ENCODE data around the gene TMEM259. TPM values are rescaled to one million over a fixed set of nuclear protein-coding genes. Genes with fewer than 3 reads are reported as not detected.

Gene TMEM259
- total and polyA plus RNA-seq, 2 donors from 2014 or later, result 129 to 180 TPM

DNA sequence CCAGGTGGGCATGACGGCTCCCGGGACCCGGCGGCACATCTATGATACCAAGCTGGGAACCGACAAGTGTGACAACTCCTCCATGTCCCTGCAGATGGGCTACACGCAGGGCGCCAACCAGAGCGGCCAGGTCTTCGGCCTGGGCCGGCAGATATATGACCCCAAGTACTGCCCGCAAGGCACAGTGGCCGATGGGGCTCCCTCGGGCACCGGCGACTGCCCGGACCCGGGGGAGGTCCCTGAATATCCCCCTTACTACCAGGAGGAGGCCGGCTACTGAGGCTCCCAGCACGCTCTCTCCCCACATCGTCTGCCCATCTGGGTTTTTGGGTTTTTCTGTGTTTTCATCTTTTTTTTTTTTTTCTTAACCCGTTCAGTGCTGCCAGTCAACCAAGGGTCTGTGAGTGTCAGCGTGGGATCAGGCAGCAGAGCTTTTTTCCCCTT, 16.7 kb upstream of the TMEM259 start:
- no peaks in the 10 kb centered on the region for H3K9me3 ChIP-seq (ENCODE audit: control insufficient read depth in 2 of 3, insufficient read depth in 1 of 3, low read length in 3 of 3)
- H3K4me1 ChIP-seq (ENCODE audit: control insufficient read depth in 2 of 3, insufficient read depth in 2 of 3, low read depth in 1 of 3, low read length in 3 of 3), result peaks cover 0 to 19% (median 9%) of the 10 kb centered on the region in 3 donors
- H3K4me3 ChIP-seq (ENCODE audit: low read length in 3 of 3), result no peak overlapping the region
- no peaks in the 10 kb centered on the region for H3K27me3 ChIP-seq (ENCODE audit: control insufficient read depth, insufficient read depth, low read length)
- FAIRE-seq (no peak), DNase-seq (peak in 1 of 5 donors; percentile 75)
- no peak overlapping the region for H3K9ac ChIP-seq (ENCODE audit: low read length in 3 of 3)
- peak overlapping the region in 1 of 2 donors; percentile 1 for H3K27ac ChIP-seq (ENCODE audit: low read depth in 2 of 2, low read length in 2 of 2)
- H3K36me3 ChIP-seq (ENCODE audit: control insufficient read depth in 2 of 3, insufficient read depth in 3 of 3, low read length in 3 of 3), result peaks cover 0 to 2% (median 0%) of the 10 kb centered on the region in 3 donors
- no peak for TF ChIP-seq CTCF (IDR thresholded peaks at IDR 0.05; ENCODE audit: borderline replicate concordance, extremely low read depth, insufficient read depth)
- intact Hi-C loops (cut with DNase I), result no loop called here

GRCh38 chr19:1035998-1036621, 15.2 kb upstream of the TMEM259 start:
- FAIRE-seq (no peak), DNase-seq (peak in 1 of 5 donors; percentile 80)
- no peaks in the 10 kb centered on the region for H3K27me3 ChIP-seq (ENCODE audit: control insufficient read depth, insufficient read depth, low read length)
- H3K9me3 ChIP-seq (ENCODE audit: control insufficient read depth in 2 of 3, insufficient read depth in 1 of 3, low read length in 3 of 3), result no peaks in the 10 kb centered on the region
- H3K4me3 ChIP-seq (ENCODE audit: low read length in 3 of 3), result no peak overlapping the region
- H3K36me3 ChIP-seq (ENCODE audit: control insufficient read depth in 2 of 3, insufficient read depth in 3 of 3, low read length in 3 of 3), result peaks cover 3 to 8% (median 4%) of the 10 kb centered on the region in 3 donors
- H3K9ac ChIP-seq (ENCODE audit: low read length in 3 of 3), result no peak overlapping the region
- no peak for TF ChIP-seq CTCF (IDR thresholded peaks at IDR 0.05; ENCODE audit: borderline replicate concordance, extremely low read depth, insufficient read depth)
- no peak overlapping the region for H3K27ac ChIP-seq (ENCODE audit: low read depth in 2 of 2, low read length in 2 of 2)
- intact Hi-C loops (cut with DNase I), result no loop called here
- H3K4me1 ChIP-seq (ENCODE audit: control insufficient read depth in 2 of 3, insufficient read depth in 2 of 3, low read depth in 1 of 3, low read length in 3 of 3), result peaks cover 0 to 16% (median 9%) of the 10 kb centered on the region in 3 donors

DNA sequence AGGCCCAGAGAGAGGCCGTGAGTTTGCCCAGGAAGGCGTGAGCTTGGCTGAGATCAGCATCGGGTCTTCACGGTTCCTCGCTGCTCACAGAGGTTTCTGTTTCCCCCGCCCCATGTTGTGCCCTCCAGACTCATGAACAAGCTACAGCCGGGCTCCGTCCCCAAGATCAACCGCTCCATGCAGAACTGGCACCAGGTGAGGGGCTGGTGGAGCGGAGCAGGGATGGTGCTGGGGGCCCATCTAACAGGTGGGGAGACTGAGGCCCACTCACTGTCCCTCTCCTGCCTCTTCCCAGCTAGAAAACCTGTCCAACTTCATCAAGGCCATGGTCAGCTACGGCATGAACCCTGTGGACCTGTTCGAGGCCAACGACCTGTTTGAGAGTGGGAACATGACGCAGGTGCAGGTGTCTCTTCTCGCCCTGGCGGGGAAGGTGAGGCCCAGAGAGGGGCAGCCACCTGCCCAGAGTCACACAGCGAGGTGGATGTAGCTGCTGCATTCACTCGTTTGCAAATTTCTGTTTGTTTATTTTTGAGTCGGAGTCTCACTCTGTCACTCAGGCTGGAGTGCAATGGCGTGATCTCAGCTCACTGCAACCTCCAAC, 11.4 kb upstream of the TMEM259 start:
- no peak for FAIRE-seq
- Histone ChIP-seq H3K27me3 (ENCODE audit: control insufficient read depth, insufficient read depth, low read length) (no peaks in the 10 kb centered on the region), H3K9ac (ENCODE audit: low read length in 3 of 3) (no peak overlapping the region), H3K4me1 (ENCODE audit: control insufficient read depth in 2 of 3, insufficient read depth in 2 of 3, low read depth in 1 of 3, low read length in 3 of 3) (peaks cover 0 to 8% (median 0%) of the 10 kb centered on the region in 3 donors), H3K4me3 (ENCODE audit: low read length in 3 of 3) (no peak overlapping the region), H3K36me3 (ENCODE audit: control insufficient read depth in 2 of 3, insufficient read depth in 3 of 3, low read length in 3 of 3) (peaks cover 3 to 8% (median 4%) of the 10 kb centered on the region in 3 donors), H3K27ac (ENCODE audit: low read depth in 2 of 2, low read length in 2 of 2) (no peak overlapping the region), H3K9me3 (ENCODE audit: control insufficient read depth in 2 of 3, insufficient read depth in 1 of 3, low read length in 3 of 3) (no peaks in the 10 kb centered on the region)
- intact Hi-C loops (cut with DNase I), result no loop called here
- DNase-seq, result no peak
- TF ChIP-seq CTCF (IDR thresholded peaks at IDR 0.05; ENCODE audit: borderline replicate concordance, extremely low read depth, insufficient read depth), result no peak

All from kidney (tissue), 14 donors.